Stimulated activated CD4-positive, alpha-beta T cell treated with anti-CD3 and anti-CD28 coated beads, Interleukin-4, amount 100 ng/mL, for 48 hours (primary cell): ENCODE results near the gene POU2F3.

Source experiments
- DNase-seq, 2 donors: peaks; one replicate each; pipeline ENCODE4 v3.0.0-alpha.2; 2020; ENCODE audit warnings: low read depth in 2 of 2

POU2F3 gene

GRCh38 chr11:120226714-120227113 is 13.2 kb upstream of the POU2F3 start:
- DNase-seq = no peak

GRCh38 chr11:120227228-120227852 is 12.6 kb upstream of the POU2F3 start:
- no peak for DNase-seq

- no peak for DNase-seq
Observed at GRCh38 chr11:120228794-120229384, 11.1 kb upstream of the POU2F3 start.

- DNase-seq = no peak
Observed at GRCh38 chr11:120229451-120230424, 10.2 kb upstream of the POU2F3 start.

GRCh38 chr11:120230433-120231071 is 9.4 kb upstream of the POU2F3 start:
- no peak for DNase-seq

- DNase-seq = no peak
Observed at GRCh38 chr11:120231963-120232362, 8.0 kb upstream of the POU2F3 start.

- DNase-seq = no peak
Observed at GRCh38 chr11:120233207-120233803, 6.6 kb upstream of the POU2F3 start.

- peak; percentile 51 to 54 for DNase-seq
Observed at GRCh38 chr11:120235024-120235628, 4.8 kb upstream of the POU2F3 start.

- no peak for DNase-seq
Observed at GRCh38 chr11:120236169-120237107, 3.5 kb upstream of the POU2F3 start.

- no peak for DNase-seq
Observed at GRCh38 chr11:120238968-120239620, 846 bp upstream of the POU2F3 start.

GRCh38 chr11:120240866-120241265 is 926 bp downstream of the POU2F3 start:
- DNase-seq = no peak

GRCh38 chr11:120241277-120241676 is 1.3 kb downstream of the POU2F3 start:
- no peak for DNase-seq

- DNase-seq = no peak
Observed at GRCh38 chr11:120243221-120243620, 3.3 kb downstream of the POU2F3 start.

GRCh38 chr11:120244476-120245365 is 4.8 kb downstream of the POU2F3 start:
- no peak for DNase-seq

GRCh38 chr11:120245434-120245833 is 5.5 kb downstream of the POU2F3 start:
- DNase-seq = no peak

GRCh38 chr11:120248551-120249278 is 8.8 kb downstream of the POU2F3 start:
- DNase-seq = no peak

GRCh38 chr11:120249279-120250262 is 9.6 kb downstream of the POU2F3 start:
- no peak for DNase-seq
